Non-pigmented ciliary epithelial cell (primary cell): ENCODE data around the gene ERC2.

ENCODE experiments used
- DNase-seq: peaks from one replicate; pipeline ENCODE4 v3.0.0-alpha.2; 2010; ENCODE audit warnings: low read depth

ERC2 gene

GRCh38 chr3:56424885-56425284 is 43.4 kb downstream of the ERC2 start:
- no peak for DNase-seq

GRCh38 chr3:56424336-56424735 is 43.9 kb downstream of the ERC2 start:
- no peak for DNase-seq

GRCh38 chr3:56423661-56424099 is 44.6 kb downstream of the ERC2 start:
- no peak for DNase-seq

- no peak for DNase-seq
These were observed 46.0 kb downstream of the ERC2 start for GRCh38 chr3:56422316-56422715.

- DNase-seq = no peak
These were observed 47.1 kb downstream of the ERC2 start for GRCh38 chr3:56421205-56421604.

- no peak for DNase-seq
These were observed 52.6 kb downstream of the ERC2 start for GRCh38 chr3:56415652-56416051.

- DNase-seq = no peak
These were observed 54.4 kb downstream of the ERC2 start for GRCh38 chr3:56413911-56414310.

GRCh38 chr3:56411166-56411565 is 57.1 kb downstream of the ERC2 start:
- DNase-seq = no peak

GRCh38 chr3:56410576-56410975 is 57.7 kb downstream of the ERC2 start:
- no peak for DNase-seq

GRCh38 chr3:56409790-56410189 is 58.5 kb downstream of the ERC2 start:
- DNase-seq = no peak

GRCh38 chr3:56408761-56409196 is 59.5 kb downstream of the ERC2 start:
- no peak for DNase-seq

GRCh38 chr3:56406826-56407515 is 61.3 kb downstream of the ERC2 start:
- DNase-seq = no peak

- DNase-seq = no peak
These were observed 63.4 kb downstream of the ERC2 start for GRCh38 chr3:56404884-56405283.

GRCh38 chr3:56398659-56399058 is 69.6 kb downstream of the ERC2 start:
- no peak for DNase-seq

GRCh38 chr3:56397798-56398197 is 70.5 kb downstream of the ERC2 start:
- DNase-seq = no peak

- no peak for DNase-seq
These were observed 79.0 kb downstream of the ERC2 start for GRCh38 chr3:56389183-56389830.

GRCh38 chr3:56383092-56383491 is 85.2 kb downstream of the ERC2 start:
- no peak for DNase-seq

GRCh38 chr3:56379723-56380287 is 88.5 kb downstream of the ERC2 start:
- DNase-seq = no peak

- no peak for DNase-seq
These were observed 92.6 kb downstream of the ERC2 start for GRCh38 chr3:56375654-56376053.

- DNase-seq = no peak
These were observed 94.9 kb downstream of the ERC2 start for GRCh38 chr3:56373386-56373785.

GRCh38 chr3:56370991-56371775 is 97.1 kb downstream of the ERC2 start:
- no peak for DNase-seq

- DNase-seq = no peak
These were observed 98.4 kb downstream of the ERC2 start for GRCh38 chr3:56369914-56370313.

- no peak for DNase-seq
These were observed 99.4 kb downstream of the ERC2 start for GRCh38 chr3:56368846-56369245.
